Panc1 (cell line): ENCODE data around the gene TPST2. TPM values are rescaled to one million over a fixed set of nuclear protein-coding genes. Genes with fewer than 3 reads are reported as not detected.

Experiments used
- ATAC-seq: fragments of 200-7000 bp; cut with Tn5 transposase; 2 replicates; pipeline ENCODE4 v1.9.1; 2020; ENCODE audit warnings: mild to moderate bottlenecking, moderate library complexity
- BruUV-seq: library from RNA; stranded (reverse); fragments of 400-500 nt; replicated peaks from 2 replicates; lab custom pipeline; 2021; lab: Mats Ljungman, UMichigan
- CTCF ChIA-PET: fragments of 300-600 bp; sonication (Branson Sonifier 250); formaldehyde crosslinking; loops from one replicate; lab custom pipeline; 2022; ENCODE audit warnings: antibody characterized with exemption; lab: Charles Lee
- POLR2A ChIA-PET: fragments of 300-600 bp; sonication (Branson Sonifier 250); formaldehyde crosslinking; loops from one replicate; lab custom pipeline; 2022; ENCODE audit warnings: antibody characterized with exemption; lab: Charles Lee
- DNase-seq: peaks from one replicate; pipeline ENCODE4 v3.0.0-alpha.2; 2010; ENCODE audit warnings: low read depth, low spot score
- H3K27ac ChIP-seq: 2 replicates; pipeline ENCODE4 v1.5.1; 2011; ENCODE audit warnings: mild to moderate bottlenecking, low read length, inconsistent platforms
- H3K27me3 ChIP-seq: fragments of 200-500 bp; sonication (Bioruptor generic); 2 replicates; pipeline ENCODE4 v1.6.0; 2014; ENCODE audit warnings: low read length, inconsistent platforms; ENCODE audit not compliant: control insufficient read depth, insufficient read depth
- H3K36me3 ChIP-seq: fragments of 200-500 bp; sonication (Bioruptor generic); 2 replicates; pipeline ENCODE4 v1.5.1; 2014; ENCODE audit warnings: inconsistent platforms, mild to moderate bottlenecking, low read length, moderate library complexity; ENCODE audit not compliant: control insufficient read depth, insufficient read depth
- H3K4me1 ChIP-seq: 2 replicates; pipeline ENCODE4 v1.5.1; 2011; ENCODE audit warnings: inconsistent platforms, mild to moderate bottlenecking, low read length, moderate library complexity; ENCODE audit not compliant: control insufficient read depth, insufficient read depth
- H3K4me3 ChIP-seq, 2 experiments: 2 replicates each; pipeline ENCODE4 v1.5.1; 2011 to 2012; ENCODE audit warnings: low read depth in 2 of 2, low read length in 2 of 2, mild to moderate bottlenecking in 2 of 2, inconsistent platforms in 1 of 2, moderate library complexity in 1 of 2
- H3K9me3 ChIP-seq: fragments of 200-500 bp; sonication (Bioruptor generic); 2 replicates; pipeline ENCODE4 v1.5.1; 2014; ENCODE audit warnings: low read depth, mild to moderate bottlenecking, inconsistent platforms, low read length, moderate library complexity; ENCODE audit not compliant: control insufficient read depth, insufficient read depth
- CTCF ChIP-seq: fragments of 450-650 bp; IDR thresholded peaks from 2 replicates; pipeline ENCODE4 v1.5.1; 2017; ENCODE audit warnings: mild to moderate bottlenecking
- POLR2AphosphoS5 ChIP-seq: IDR thresholded peaks from 2 replicates; pipeline ENCODE4 v1.6.1; 2012; ENCODE audit warnings: mild to moderate bottlenecking, low read depth, low read length, moderate library complexity
- REST ChIP-seq, 2 experiments: IDR thresholded peaks; 2 replicates each; pipeline ENCODE4 v1.6.1; 2011 to 2012; ENCODE audit warnings: low read depth in 2 of 2, control low read depth in 1 of 2, low read length in 1 of 2, mild to moderate bottlenecking in 1 of 2, moderate library complexity in 1 of 2; ENCODE audit not compliant: insufficient read depth in 1 of 2
- SIN3A ChIP-seq: IDR thresholded peaks from 2 replicates; pipeline ENCODE4 v1.6.1; 2012; ENCODE audit warnings: low read depth, mild to moderate bottlenecking, low read length, moderate library complexity, borderline replicate concordance; ENCODE audit not compliant: insufficient read depth
- TCF7L2 ChIP-seq: IDR thresholded peaks from 2 replicates; pipeline ENCODE4 v1.6.1; 2011; ENCODE audit warnings: mild to moderate bottlenecking, low read depth, low read length, inconsistent platforms
- in situ Hi-C: cut with HindIII; loops from 2 replicates; pipeline ENCODE4 v1.10.0; 2016; ENCODE audit warnings: low sequenced_read_pairs, low pct_unique_long_range_greater_than_20kb
- intact Hi-C: fragments of 100-400 bp; cut with micrococcal nuclease; formaldehyde crosslinking; loops from one replicate; pipeline ENCODE4 v1.10.0; 2022; ENCODE audit not compliant: unreplicated experiment
- total RNA-seq: library from RNA; stranded (reverse); gene quantifications from one replicate; pipeline ENCODE4 v1.2.1, GENCODE V29; 2021; ENCODE audit not compliant: unreplicated experiment

Gene TPST2
- total RNA-seq, 1 experiment from 2014 or later: 7.1 TPM

- no peak for DNase-seq
- ChIA-PET POLR2A (interaction anchor here (0.6 kb wide), 2 partner anchors 9 to 39 kb away, joined by 3 to 7 read pairs; partner anchors contain the start of genes HPS4 and SRRD), CTCF (no interaction called here)
- Histone ChIP-seq H3K4me1 (no peaks in the 10 kb centered on the region), H3K9me3 (no peaks in the 10 kb centered on the region), H3K27ac (no peak overlapping the region), H3K27me3 (no peaks in the 10 kb centered on the region), H3K4me3 (no peak overlapping the region), H3K36me3 (peaks cover 15% of the 10 kb centered on the region)
- no peak for ATAC-seq
- no TSS peak for BruUV-seq
- intact Hi-C loops: no loop called here
- TF ChIP-seq CTCF: no peak
- TF ChIP-seq REST (IDR thresholded peaks at IDR 0.05; ENCODE audit: insufficient read depth in 1 of 2, low read depth in 2 of 2, low read length in 1 of 2): no peak
- no peak for TF ChIP-seq TCF7L2
- TF ChIP-seq POLR2AphosphoS5: no peak
- TF ChIP-seq SIN3A: no peak
- in situ Hi-C loops: no loop called here
Measured at GRCh38 chr22:26492220-26492619, 97.7 kb downstream of the TPST2 start.

GRCh38 chr22:26489447-26490036 is 100.4 kb downstream of the TPST2 start:
- H3K27me3 ChIP-seq: no peaks in the 10 kb centered on the region
- ChIA-PET POLR2A (no interaction called here), CTCF (no interaction called here)
- H3K4me1 ChIP-seq: peaks cover 3% of the 10 kb centered on the region; the same call in 1 of the 2 replicates
- TF ChIP-seq POLR2AphosphoS5 (no peak), REST (IDR thresholded peaks at IDR 0.05; ENCODE audit: insufficient read depth in 1 of 2, low read depth in 2 of 2, low read length in 1 of 2) (no peak), CTCF (no peak), SIN3A (no peak), TCF7L2 (no peak)
- H3K27ac ChIP-seq: no peak overlapping the region
- ATAC-seq: no peak
- H3K36me3 ChIP-seq: peaks cover 15% of the 10 kb centered on the region
- H3K9me3 ChIP-seq: no peaks in the 10 kb centered on the region
- DNase-seq: no peak
- H3K4me3 ChIP-seq: no peak overlapping the region
- intact Hi-C loops: no loop called here
- no TSS peak for BruUV-seq
- in situ Hi-C loops: no loop called here
